WTC11 (cell line): Measurements from ENCODE around the gene SERINC4. TPM values are rescaled to one million over a fixed set of nuclear protein-coding genes. Genes with fewer than 3 reads are reported as not detected.
"Not testable (repeated sequence)": the region's sequence is repeated elsewhere in the genome, so short reads cannot be mapped to it uniquely, and the experiment has no call there.

ENCODE experiments used
- ATAC-seq: fragments of 200-7000 bp; cut with Tn5 transposase; 2 replicates; pipeline ENCODE4 v1.10.0; 2021; ENCODE audit warnings: mild to moderate bottlenecking, moderate library complexity
- CTCF ChIA-PET: fragments of 300-600 bp; sonication (Branson Sonifier 250); formaldehyde crosslinking; loops from one replicate; lab custom pipeline; 2021; ENCODE audit warnings: antibody characterized with exemption; lab: Charles Lee
- POLR2A ChIA-PET: fragments of 350-600 bp; sonication (Branson Sonifier 250); formaldehyde crosslinking; loops from one replicate; lab custom pipeline; 2021; ENCODE audit warnings: antibody characterized with exemption; lab: Charles Lee
- DNase-seq: peaks from one replicate; pipeline ENCODE4 v3.0.0; 2021; ENCODE audit warnings: low spot score
- H3K27ac Mint-ChIP-seq: 2 replicates; pipeline ENCODE4 v1.8.0; 2021; ENCODE audit warnings: mixed read lengths
- H3K27me3 Mint-ChIP-seq: 2 replicates; pipeline ENCODE4 v1.8.0; 2021; ENCODE audit warnings: low read depth, mild to moderate bottlenecking, moderate library complexity, mixed read lengths
- H3K36me3 Mint-ChIP-seq: 2 replicates; pipeline ENCODE4 v1.8.0; 2021; ENCODE audit warnings: mixed read lengths
- H3K4me1 Mint-ChIP-seq: 2 replicates; pipeline ENCODE4 v1.8.0; 2022; ENCODE audit warnings: mixed read lengths
- H3K4me3 Mint-ChIP-seq: 2 replicates; pipeline ENCODE4 v1.8.0; 2021; ENCODE audit warnings: mild to moderate bottlenecking, moderate library complexity, mixed read lengths
- H3K9me3 Mint-ChIP-seq: 2 replicates; pipeline ENCODE4 v1.8.0; 2021; ENCODE audit warnings: mixed read lengths
- ARID4B ChIP-seq: sonication (generic); formaldehyde crosslinking; IDR thresholded peaks from 2 replicates; pipeline ENCODE4 v1.8.0; 2023; ENCODE audit warnings: missing genetic modification reagents, mild to moderate bottlenecking, borderline replicate concordance
- ATF1 ChIP-seq: sonication (generic); formaldehyde crosslinking; IDR thresholded peaks from 2 replicates; pipeline ENCODE4 v1.8.1; 2023; ENCODE audit warnings: mild to moderate bottlenecking, moderate library complexity, missing genetic modification reagents
- CBFB ChIP-seq: sonication (generic); formaldehyde crosslinking; IDR thresholded peaks from 2 replicates; pipeline ENCODE4 v1.8.1; 2022; ENCODE audit warnings: mild to moderate bottlenecking, low read depth, missing genetic modification reagents
- ETV6 ChIP-seq: sonication (generic); formaldehyde crosslinking; IDR thresholded peaks from 2 replicates; pipeline ENCODE4 v1.8.1; 2022; ENCODE audit warnings: mild to moderate bottlenecking, missing genetic modification reagents
- GRHL2 ChIP-seq: fragments of 250-450 bp; sonication (Bioruptor Pico); IDR thresholded peaks from 2 replicates; pipeline ENCODE4 v1.8.0; 2022; ENCODE audit warnings: mild to moderate bottlenecking, moderate library complexity; ENCODE audit not compliant: insufficient replicate concordance, severe bottlenecking
- HMGA2 ChIP-seq: fragments of 250-450 bp; sonication (Bioruptor Pico); IDR thresholded peaks from 2 replicates; pipeline ENCODE4 v1.4.0; 2021; ENCODE audit warnings: mild to moderate bottlenecking, moderate library complexity
- JAZF1 ChIP-seq: fragments of 250-450 bp; sonication (Bioruptor Pico); IDR thresholded peaks from 2 replicates; pipeline ENCODE4 v1.9.0; 2021; ENCODE audit warnings: moderate library complexity, mild to moderate bottlenecking, inconsistent platforms
- MAX ChIP-seq: sonication (generic); formaldehyde crosslinking; IDR thresholded peaks from 2 replicates; pipeline ENCODE4 v1.8.0; 2022; ENCODE audit warnings: mild to moderate bottlenecking, missing genetic modification reagents
- NFE2L1 ChIP-seq: sonication (generic); formaldehyde crosslinking; IDR thresholded peaks from 2 replicates; pipeline ENCODE4 v1.8.1; 2023; ENCODE audit warnings: missing genetic modification reagents
- NR3C1 ChIP-seq: sonication (generic); formaldehyde crosslinking; conservative IDR thresholded peaks from 2 replicates; pipeline ENCODE4 v1.8.1; 2023; ENCODE audit warnings: low read depth, mild to moderate bottlenecking, missing genetic modification reagents
- SMAD3 ChIP-seq: sonication (generic); formaldehyde crosslinking; IDR thresholded peaks from 2 replicates; pipeline ENCODE4 v1.8.0; 2022; ENCODE audit warnings: missing genetic modification reagents, mild to moderate bottlenecking, borderline replicate concordance
- TP53 ChIP-seq: sonication (generic); formaldehyde crosslinking; IDR thresholded peaks from 2 replicates; pipeline ENCODE4 v1.8.1; 2023; ENCODE audit warnings: mild to moderate bottlenecking, missing genetic modification reagents
- ZNF396 ChIP-seq: fragments of 250-450 bp; sonication (Bioruptor Pico); IDR thresholded peaks from 2 replicates; pipeline ENCODE4 v1.8.0; 2021; ENCODE audit warnings: mild to moderate bottlenecking, moderate library complexity, borderline replicate concordance
- total RNA-seq: library from RNA; stranded (reverse); gene quantifications from 3 replicates; pipeline ENCODE4 v1.2.3, GENCODE V29; 2021
- TF ChIP-seq, protein P1 (sequence below): sonication (generic); formaldehyde crosslinking; IDR thresholded peaks from 2 replicates; pipeline ENCODE4 v1.8.0; 2023; ENCODE audit warnings: missing genetic modification reagents
- TF ChIP-seq, protein P2 (sequence below): fragments of 250-450 bp; sonication (Bioruptor Pico); IDR thresholded peaks from 2 replicates; pipeline ENCODE4 v1.9.0; 2021; ENCODE audit warnings: mild to moderate bottlenecking
- TF ChIP-seq, protein P3 (sequence below): fragments of 250-450 bp; sonication (Bioruptor Pico); conservative IDR thresholded peaks from 2 replicates; pipeline ENCODE4 v1.9.0; 2021; ENCODE audit warnings: mild to moderate bottlenecking
- TF ChIP-seq, protein P4 (sequence below): sonication (generic); formaldehyde crosslinking; conservative IDR thresholded peaks from 2 replicates; pipeline ENCODE4 v1.8.1; 2023; ENCODE audit warnings: mild to moderate bottlenecking, low read depth, missing genetic modification reagents, moderate library complexity
- TF ChIP-seq, protein P5 (sequence below): fragments of 250-450 bp; sonication (Bioruptor Pico); IDR thresholded peaks from 2 replicates; pipeline ENCODE4 v1.8.0; 2021; ENCODE audit warnings: mild to moderate bottlenecking

Gene SERINC4
- total RNA-seq, 1 experiment from 2014 or later, result not detected

GRCh38 chr15:43821505-43821904 is 21.5 kb upstream of the SERINC4 start:
- Mint-ChIP-seq H3K4me3 (no peak overlapping the region), H3K27ac (no peak overlapping the region), H3K4me1 (peaks cover 7% of the 10 kb centered on the region), H3K36me3 (peaks cover 37% of the 10 kb centered on the region), H3K9me3 (peaks cover 6% of the 10 kb centered on the region), H3K27me3 (peaks cover 22% of the 10 kb centered on the region)
- ATAC-seq (no peak), DNase-seq (no peak)
- POLR2A ChIA-PET, result interaction anchor here (0.7 kb wide), 1 partner anchor 1746 kb away, joined by 4 read pairs; no protein-coding TSS in a partner anchor
- TF ChIP-seq HMGA2 (CRISPR knock-in tag) (no peak), CBFB (CRISPR knock-in tag) (no peak), ATF1 (no peak), TP53 (CRISPR knock-in tag) (no peak), NFE2L1 (CRISPR knock-in tag) (no peak), GRHL2 (CRISPR knock-in tag) (no peak), SMAD3 (no peak)
- TF ChIP-seq, protein P1, sequence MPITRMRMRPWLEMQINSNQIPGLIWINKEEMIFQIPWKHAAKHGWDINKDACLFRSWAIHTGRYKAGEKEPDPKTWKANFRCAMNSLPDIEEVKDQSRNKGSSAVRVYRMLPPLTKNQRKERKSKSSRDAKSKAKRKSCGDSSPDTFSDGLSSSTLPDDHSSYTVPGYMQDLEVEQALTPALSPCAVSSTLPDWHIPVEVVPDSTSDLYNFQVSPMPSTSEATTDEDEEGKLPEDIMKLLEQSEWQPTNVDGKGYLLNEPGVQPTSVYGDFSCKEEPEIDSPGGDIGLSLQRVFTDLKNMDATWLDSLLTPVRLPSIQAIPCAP (CRISPR knock-in tag), result no peak
- TF ChIP-seq, protein P2, sequence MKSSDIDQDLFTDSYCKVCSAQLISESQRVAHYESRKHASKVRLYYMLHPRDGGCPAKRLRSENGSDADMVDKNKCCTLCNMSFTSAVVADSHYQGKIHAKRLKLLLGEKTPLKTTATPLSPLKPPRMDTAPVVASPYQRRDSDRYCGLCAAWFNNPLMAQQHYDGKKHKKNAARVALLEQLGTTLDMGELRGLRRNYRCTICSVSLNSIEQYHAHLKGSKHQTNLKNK (CRISPR knock-in tag), result no peak
- TF ChIP-seq, protein P3, sequence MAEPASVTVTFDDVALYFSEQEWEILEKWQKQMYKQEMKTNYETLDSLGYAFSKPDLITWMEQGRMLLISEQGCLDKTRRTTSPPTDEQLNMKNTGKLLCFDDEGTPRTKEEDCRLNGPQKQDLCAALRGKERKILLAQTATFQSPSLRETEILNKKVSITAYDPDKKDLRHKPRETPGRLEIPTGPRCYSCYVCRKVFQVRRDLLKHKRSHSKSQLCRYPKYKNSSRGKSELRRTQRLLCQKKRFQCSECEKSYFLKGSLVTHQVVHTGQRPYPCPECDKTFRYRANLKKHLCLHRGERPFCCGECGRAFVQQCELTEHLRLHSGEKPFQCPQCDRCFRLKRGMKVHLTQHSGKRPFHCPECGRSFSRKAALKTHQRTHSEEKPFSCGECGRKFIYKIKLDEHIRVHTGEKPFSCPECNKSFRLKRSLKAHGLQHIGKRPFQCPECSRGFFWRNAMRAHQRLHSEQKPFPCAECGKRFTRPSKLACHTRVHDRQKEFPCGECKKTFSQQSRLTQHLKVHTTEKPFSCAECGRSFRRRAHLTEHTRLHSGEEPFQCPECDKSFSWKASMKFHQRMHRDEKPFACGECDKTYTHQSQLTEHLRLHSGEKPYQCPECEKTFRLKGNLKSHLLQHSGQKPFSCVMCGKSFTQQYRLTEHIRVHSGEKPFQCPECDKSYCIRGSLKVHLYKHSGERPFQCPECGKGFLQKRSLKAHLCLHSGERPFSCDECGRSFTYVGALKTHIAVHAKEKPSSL (CRISPR knock-in tag), result no peak
- TF ChIP-seq, protein P4, sequence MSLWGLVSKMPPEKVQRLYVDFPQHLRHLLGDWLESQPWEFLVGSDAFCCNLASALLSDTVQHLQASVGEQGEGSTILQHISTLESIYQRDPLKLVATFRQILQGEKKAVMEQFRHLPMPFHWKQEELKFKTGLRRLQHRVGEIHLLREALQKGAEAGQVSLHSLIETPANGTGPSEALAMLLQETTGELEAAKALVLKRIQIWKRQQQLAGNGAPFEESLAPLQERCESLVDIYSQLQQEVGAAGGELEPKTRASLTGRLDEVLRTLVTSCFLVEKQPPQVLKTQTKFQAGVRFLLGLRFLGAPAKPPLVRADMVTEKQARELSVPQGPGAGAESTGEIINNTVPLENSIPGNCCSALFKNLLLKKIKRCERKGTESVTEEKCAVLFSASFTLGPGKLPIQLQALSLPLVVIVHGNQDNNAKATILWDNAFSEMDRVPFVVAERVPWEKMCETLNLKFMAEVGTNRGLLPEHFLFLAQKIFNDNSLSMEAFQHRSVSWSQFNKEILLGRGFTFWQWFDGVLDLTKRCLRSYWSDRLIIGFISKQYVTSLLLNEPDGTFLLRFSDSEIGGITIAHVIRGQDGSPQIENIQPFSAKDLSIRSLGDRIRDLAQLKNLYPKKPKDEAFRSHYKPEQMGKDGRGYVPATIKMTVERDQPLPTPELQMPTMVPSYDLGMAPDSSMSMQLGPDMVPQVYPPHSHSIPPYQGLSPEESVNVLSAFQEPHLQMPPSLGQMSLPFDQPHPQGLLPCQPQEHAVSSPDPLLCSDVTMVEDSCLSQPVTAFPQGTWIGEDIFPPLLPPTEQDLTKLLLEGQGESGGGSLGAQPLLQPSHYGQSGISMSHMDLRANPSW (CRISPR knock-in tag), result no peak
- TF ChIP-seq, all 79 proteins: peak for 0
- CTCF ChIA-PET, result no interaction called here

DNA sequence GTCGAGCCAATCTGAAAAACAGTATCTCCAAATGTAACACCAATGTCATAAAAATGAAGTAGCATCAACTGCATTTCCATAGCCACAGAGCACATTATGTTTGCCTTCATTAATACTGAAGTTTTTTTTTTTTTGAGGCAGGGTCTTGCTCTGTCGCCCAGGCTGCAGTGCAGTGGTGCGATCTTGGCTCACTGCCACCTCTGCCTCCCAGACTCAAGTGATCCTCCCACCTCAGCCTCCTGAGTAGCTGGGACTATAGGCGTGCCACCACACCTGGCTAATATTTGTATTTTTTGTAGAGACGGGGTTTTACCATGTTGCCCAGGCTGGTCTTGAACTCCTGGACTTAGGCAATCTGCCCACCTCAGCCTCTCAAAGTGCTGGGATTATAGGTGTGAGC is 15.0 kb upstream of the SERINC4 start:
- ATAC-seq, DNase-seq, H3K27me3 Mint-ChIP-seq, CTCF ChIA-PET, H3K9me3 Mint-ChIP-seq, H3K27ac Mint-ChIP-seq, H3K4me1 Mint-ChIP-seq, H3K4me3 Mint-ChIP-seq: not testable (repeated sequence)
- POLR2A ChIA-PET, result interaction anchor here (1.0 kb wide), 1 partner anchor 14 kb away, joined by 3 read pairs; the partner anchor contains the start of gene HYPK
- H3K36me3 Mint-ChIP-seq, result peaks cover 69% of the 10 kb centered on the region

- no peak overlapping the region for H3K4me3 Mint-ChIP-seq
- H3K27ac Mint-ChIP-seq, result no peak overlapping the region
- ATAC-seq (no peak), DNase-seq (no peak)
- no peaks in the 10 kb centered on the region for H3K9me3 Mint-ChIP-seq
- H3K27me3 Mint-ChIP-seq, result no peaks in the 10 kb centered on the region
- ChIA-PET CTCF (no interaction called here), POLR2A (interaction anchor here (0.7 kb wide), 1 partner anchor 810 kb away, joined by 4 read pairs; no protein-coding TSS in a partner anchor)
- peaks cover 87% of the 10 kb centered on the region for H3K36me3 Mint-ChIP-seq
- H3K4me1 Mint-ChIP-seq, result no peaks in the 10 kb centered on the region
- TF ChIP-seq ARID4B (CRISPR knock-in tag), result no peak
- TF ChIP-seq MAX (CRISPR knock-in tag), result no peak
- TF ChIP-seq, protein P5, sequence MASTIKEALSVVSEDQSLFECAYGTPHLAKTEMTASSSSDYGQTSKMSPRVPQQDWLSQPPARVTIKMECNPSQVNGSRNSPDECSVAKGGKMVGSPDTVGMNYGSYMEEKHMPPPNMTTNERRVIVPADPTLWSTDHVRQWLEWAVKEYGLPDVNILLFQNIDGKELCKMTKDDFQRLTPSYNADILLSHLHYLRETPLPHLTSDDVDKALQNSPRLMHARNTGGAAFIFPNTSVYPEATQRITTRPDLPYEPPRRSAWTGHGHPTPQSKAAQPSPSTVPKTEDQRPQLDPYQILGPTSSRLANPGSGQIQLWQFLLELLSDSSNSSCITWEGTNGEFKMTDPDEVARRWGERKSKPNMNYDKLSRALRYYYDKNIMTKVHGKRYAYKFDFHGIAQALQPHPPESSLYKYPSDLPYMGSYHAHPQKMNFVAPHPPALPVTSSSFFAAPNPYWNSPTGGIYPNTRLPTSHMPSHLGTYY, result no peak
- no peak for TF ChIP-seq ETV6
- TF ChIP-seq NR3C1 (CRISPR knock-in tag), result no peak
- no peak for TF ChIP-seq ZNF396
- no peak for TF ChIP-seq JAZF1 (CRISPR knock-in tag)
Measured at GRCh38 chr15:43808960-43809678, 9.1 kb upstream of the SERINC4 start.
